A549 (cell line): Measurements from ENCODE around the gene CNTNAP2.

Source experiments
- ESRRA ChIP-seq: fragments of 150-350 bp; IDR thresholded peaks from 2 replicates; pipeline ENCODE4 v1.6.1; 2014; ENCODE audit warnings: mild to moderate bottlenecking, low read length, borderline replicate concordance
- NR3C1 ChIP-seq: fragments of >200 bp; sonication (Bioruptor Twin); formaldehyde crosslinking; IDR thresholded peaks from 3 replicates; pipeline ENCODE4 v1.6.1; 2017
- POLR2A ChIP-seq: IDR thresholded peaks from 2 replicates; pipeline ENCODE4 v1.6.1; 2012; ENCODE audit warnings: mild to moderate bottlenecking, low read length
- POLR2AphosphoS2 ChIP-seq: conservative IDR thresholded peaks from 2 replicates; pipeline ENCODE4 v1.6.1; 2012; ENCODE audit warnings: low read length, improper control_type of control experiment, inconsistent platforms

- TF ChIP-seq NR3C1 (no peak), ESRRA (no peak), POLR2AphosphoS2 (no peak), POLR2A (no peak)
These were observed 1316.0 kb downstream of the CNTNAP2 start for GRCh38 chr7:147432576-147432975.
